K562 (cell line): ENCODE measurements around the gene MANBA. TPM values are rescaled to one million over a fixed set of nuclear protein-coding genes. Genes with fewer than 3 reads are reported as not detected.

Source experiments
- ATAC-seq: fragments of 200-7000 bp; cut with Tn5 transposase; 3 replicates; pipeline ENCODE4 v1.9.1; 2020; ENCODE audit warnings: moderate library complexity
- BruUV-seq: library from RNA; stranded (reverse); fragments of 400-500 nt; replicated peaks from 2 replicates; lab custom pipeline; 2021; lab: Mats Ljungman, UMichigan
- CTCF ChIA-PET: fragments of 300-600 bp; formaldehyde crosslinking; extraction: SDS; loops from one replicate; lab custom pipeline; 2021; ENCODE audit warnings: low intra/inter-chr PET ratio; lab: Yijun Ruan, JAX
- POLR2A ChIA-PET: fragments of 300-600, 350-650 bp; sonication (Branson Sonifier 250); formaldehyde crosslinking; extraction: SDS; loops from one replicate; lab custom pipeline; 2021; ENCODE audit warnings: antibody characterized with exemption, inconsistent platforms; lab: Yijun Ruan, JAX
- DNase-seq, 4 experiments: peaks; one replicate each; pipeline versions ENCODE4 v3.0.0 to v3.0.0-alpha.2; 2011 to 2018; ENCODE audit warnings: low spot score in 3 of 4, mixed read lengths in 3 of 4; ENCODE audit errors: extremely low read depth in 1 of 4
- FAIRE-seq: peaks from 2 replicates; lab custom pipeline; 2011; peaks lifted over from hg19 to GRCh38; lab: Jason Lieb, UNC
- H2AFZ ChIP-seq: 2 replicates; pipeline ENCODE4 v1.6.0; 2011; ENCODE audit warnings: low read depth, low read length, control low read depth, inconsistent platforms
- H3K27ac ChIP-seq: fragments of 200-600 bp; 3 replicates; pipeline ENCODE4 v1.8.0; 2011; ENCODE audit warnings: low read depth, mild to moderate bottlenecking, control low read depth, inconsistent platforms, low read length, moderate library complexity, mixed read lengths; ENCODE audit errors: extremely low read depth
- H3K27me3 ChIP-seq, 2 experiments: fragments of 300-600 bp in 1 of 2; 2 replicates in 1 of 2; 3 replicates in 1 of 2; pipeline versions ENCODE4 v1.6.0 to v1.8.0; 2011; ENCODE audit warnings: inconsistent platforms in 2 of 2, low read length in 2 of 2, mild to moderate bottlenecking in 1 of 2, mixed read lengths in 1 of 2, moderate library complexity in 1 of 2; ENCODE audit not compliant: control insufficient read depth in 2 of 2, insufficient read depth in 2 of 2
- H3K36me3 ChIP-seq: fragments of 300-600 bp; 3 replicates; pipeline ENCODE4 v1.8.0; 2011; ENCODE audit warnings: mild to moderate bottlenecking, low read length, inconsistent platforms; ENCODE audit not compliant: control insufficient read depth, insufficient read depth
- H3K4me1 ChIP-seq, 2 experiments: fragments of 200-600 bp in 1 of 2; replicated peaks in 1 of 2; 2 replicates in 1 of 2; 3 replicates in 1 of 2; pipeline versions ENCODE4 v1.5.1 to v1.8.0; 2011; ENCODE audit warnings: inconsistent platforms in 2 of 2, low read length in 2 of 2, mild to moderate bottlenecking in 1 of 2, mixed read lengths in 1 of 2, moderate library complexity in 1 of 2; ENCODE audit not compliant: control insufficient read depth in 2 of 2, insufficient read depth in 2 of 2
- H3K4me2 ChIP-seq: 2 replicates; pipeline ENCODE4 v1.6.1; 2011; ENCODE audit warnings: low read length, control low read depth, inconsistent platforms, mixed read lengths; ENCODE audit not compliant: insufficient read depth
- H3K4me3 ChIP-seq: fragments of 200-600 bp; sonication (generic), shearing (Covaris generic); 2 replicates; pipeline ENCODE4 v1.5.1; 2016; ENCODE audit warnings: control low read depth, inconsistent platforms
- H3K79me2 ChIP-seq: fragments of 200-600 bp; 3 replicates; pipeline ENCODE4 v1.8.0; 2011; ENCODE audit warnings: low read length, inconsistent platforms; ENCODE audit not compliant: control insufficient read depth, insufficient read depth
- H3K9ac ChIP-seq, 2 experiments: 2 replicates each; pipeline versions ENCODE4 v1.6.0 to v1.6.1; 2011; ENCODE audit warnings: low read depth in 2 of 2, low read length in 2 of 2, control low read depth in 1 of 2, inconsistent platforms in 1 of 2, mild to moderate bottlenecking in 1 of 2, mixed read lengths in 1 of 2; ENCODE audit not compliant: insufficient read depth in 1 of 2
- H3K9me1 ChIP-seq: one replicate; pipeline ENCODE4 v1.6.0; 2011; ENCODE audit warnings: inconsistent platforms, mild to moderate bottlenecking, low read length, moderate library complexity; ENCODE audit not compliant: control insufficient read depth, insufficient read depth
- H3K9me3 ChIP-seq: replicated peaks from 2 replicates; pipeline ENCODE4 v1.5.1; 2011; ENCODE audit warnings: low read depth, low read length, inconsistent platforms; ENCODE audit not compliant: control insufficient read depth, insufficient read depth
- H4K20me1 ChIP-seq: replicated peaks from 2 replicates; pipeline ENCODE4 v1.6.1; 2011; ENCODE audit warnings: low read length, inconsistent platforms, mixed read lengths; ENCODE audit not compliant: control insufficient read depth, insufficient read depth
- RAD21 ChIP-seq, 2 experiments: fragments of 250-450 bp in 1 of 2; fragments of 450-650 bp in 1 of 2; sonication (Bioruptor Pico) in 1 of 2; formaldehyde crosslinking in 1 of 2; IDR thresholded peaks in 1 of 2; conservative IDR thresholded peaks in 1 of 2; 2 replicates each; pipeline versions ENCODE4 v1.4.0 to v1.8.0; 2020 to 2022; ENCODE audit warnings: mild to moderate bottlenecking in 2 of 2, moderate library complexity in 1 of 2
- SMAD1 ChIP-seq: fragments of 150-350 bp; IDR thresholded peaks from 2 replicates; pipeline ENCODE4 v1.6.1; 2014; ENCODE audit warnings: low read length, low read depth; ENCODE audit not compliant: partially characterized antibody
- TEAD4 ChIP-seq, 2 experiments: sonication (generic) in 1 of 2; formaldehyde crosslinking in 1 of 2; IDR thresholded peaks; 2 replicates each; pipeline versions ENCODE4 v1.6.1 to v1.8.0; 2012 to 2022; ENCODE audit warnings: borderline replicate concordance in 1 of 2, inconsistent platforms in 1 of 2, low read length in 1 of 2, mild to moderate bottlenecking in 1 of 2, missing genetic modification reagents in 1 of 2
- WGBS: fragments of 100-300 bp; shearing (Covaris generic); methylation state at CpG from one replicate; pipeline ENCODE4 v1.1.6; 2016; ENCODE audit warnings: low coverage, mixed read lengths; ENCODE audit not compliant: insufficient coverage; ENCODE audit errors: missing lambda C conversion rate; 5-methylcytosine and 5-hydroxymethylcytosine counted together
- in situ Hi-C: fragments of 300-500 bp; cut with MboI; formaldehyde crosslinking; loops from 4 replicates; pipeline ENCODE4 v1.15.0; 2018; ENCODE audit warnings: inconsistent platforms, mixed read lengths
- intact Hi-C: fragments of 100-400 bp; cut with micrococcal nuclease; formaldehyde crosslinking; loops from 2 replicates; pipeline ENCODE4 v1.14.2; 2022
- polyA plus RNA-seq, 8 experiments: library from polyadenylated mRNA; depleted of rRNA in 4 of 8; stranded (reverse) in 5 of 8; unstranded in 3 of 8; fragments of >200 nt; fragmentation: Nextera tagmentation in 2 of 8; fragmentation: Illumina TruSeq in 1 of 8; extraction: Ambion mirVana in 2 of 8; extraction: Trizol in 1 of 8; gene quantifications; 2 replicates each; pipeline versions ENCODE4 v1.2.1 to v1.2.3, GENCODE V29; 2011 to 2014; ENCODE audit warnings: inconsistent platforms in 1 of 8, missing spikeins in 1 of 8
- total RNA-seq, 7 experiments: library from RNA; depleted of rRNA in 6 of 7; stranded (reverse); fragments of >200 nt in 6 of 7; fragmentation: Illumina TruSeq in 2 of 7; extraction: Trizol in 2 of 7; gene quantifications; 2 replicates each; pipeline versions ENCODE4 v1.2.1 to v1.2.3, GENCODE V29; 2011 to 2021; ENCODE audit warnings: low replicate concordance in 1 of 7
- TF ChIP-seq, protein P1 (sequence below): fragments of 450-650 bp; IDR thresholded peaks from 2 replicates; pipeline ENCODE4 v1.6.1; 2018; ENCODE audit warnings: mild to moderate bottlenecking, low read depth; ENCODE audit not compliant: partially characterized antibody
- TF ChIP-seq, protein P2 (sequence below): fragments of 450-650 bp; formaldehyde crosslinking; IDR thresholded peaks from 2 replicates; pipeline ENCODE4 v1.4.0; 2022; ENCODE audit warnings: mild to moderate bottlenecking, moderate library complexity
- TF ChIP-seq, protein P3 (sequence below): fragments of 250-450 bp; sonication (Bioruptor Pico); IDR thresholded peaks from 2 replicates; pipeline ENCODE4 v1.4.0; 2020; ENCODE audit warnings: borderline replicate concordance

The MANBA gene
- total and polyA plus RNA-seq, 9 of the 15 experiments (the other 6 are each of a cell fraction or from before 2014, with no cell fraction given): 1.8 to 12.9 (median 7.7) TPM

DNA sequence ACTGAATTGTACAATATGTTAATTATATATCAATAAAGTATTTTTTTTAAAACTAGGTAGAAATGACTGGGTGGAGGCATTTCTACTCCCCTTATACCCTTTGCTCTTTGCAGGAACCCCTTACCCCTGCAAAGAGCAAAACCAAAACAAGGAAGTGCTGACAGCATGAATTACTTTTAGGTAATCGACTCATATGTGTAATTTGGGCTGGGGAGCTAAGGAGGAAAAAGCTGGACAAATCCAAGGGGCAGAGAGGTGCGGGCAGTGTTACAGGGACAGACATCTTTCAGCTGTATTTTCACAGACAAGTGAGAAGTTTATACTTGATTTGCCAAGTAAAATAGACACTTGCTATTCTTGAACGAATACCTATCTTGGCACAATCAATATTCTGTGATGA lies 35.5 kb downstream of the MANBA start:
- BruUV-seq: no TSS peak
- H3K36me3 ChIP-seq: peaks cover 3% of the 10 kb centered on the region; the same call in 2 of the 3 replicates
- POLR2A ChIA-PET: no interaction called here
- no peaks in the 10 kb centered on the region for H3K9me1 ChIP-seq
- H3K79me2 ChIP-seq: no peaks in the 10 kb centered on the region
- CTCF ChIA-PET: no interaction called here
- FAIRE-seq (no peak), ATAC-seq (no peak), DNase-seq (no peak)
- H3K27ac ChIP-seq: no peak overlapping the region
- in situ Hi-C loops (no loop called here), intact Hi-C loops (no loop called here)
- H3K27me3 ChIP-seq: no peaks in the 10 kb centered on the region
- peaks cover 1 to 4% of the 10 kb centered on the region in 2 experiments; a peak in 3 of 5 replicates for H3K4me1 ChIP-seq
- no peak overlapping the region for H2AFZ ChIP-seq
- no peaks in the 10 kb centered on the region for H4K20me1 ChIP-seq
- no peak for TF ChIP-seq RAD21 (CRISPR knock-in tag; conservative IDR thresholded peaks at IDR 0.05 in 1 of 2, IDR thresholded peaks at IDR 0.05 in 1 of 2)
- TF ChIP-seq, protein P1, sequence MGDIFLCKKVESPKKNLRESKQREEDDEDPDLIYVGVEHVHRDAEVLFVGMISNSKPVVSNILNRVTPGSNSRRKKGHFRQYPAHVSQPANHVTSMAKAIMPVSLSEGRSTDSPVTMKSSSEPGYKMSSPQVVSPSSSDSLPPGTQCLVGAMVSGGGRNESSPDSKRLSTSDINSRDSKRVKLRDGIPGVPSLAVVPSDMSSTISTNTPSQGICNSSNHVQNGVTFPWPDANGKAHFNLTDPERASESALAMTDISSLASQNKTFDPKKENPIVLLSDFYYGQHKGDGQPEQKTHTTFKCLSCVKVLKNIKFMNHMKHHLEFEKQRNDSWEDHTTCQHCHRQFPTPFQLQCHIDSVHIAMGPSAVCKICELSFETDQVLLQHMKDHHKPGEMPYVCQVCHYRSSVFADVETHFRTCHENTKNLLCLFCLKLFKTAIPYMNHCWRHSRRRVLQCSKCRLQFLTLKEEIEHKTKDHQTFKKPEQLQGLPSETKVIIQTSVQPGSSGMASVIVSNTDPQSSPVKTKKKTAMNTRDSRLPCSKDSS: no peak
- no peak overlapping the region for H3K4me2 ChIP-seq
- WGBS: 47% methylated on average over 3 of the region's 3 CpGs
- no peak overlapping the region for H3K4me3 ChIP-seq
- no peak overlapping the region for H3K9ac ChIP-seq
- no peaks in the 10 kb centered on the region for H3K9me3 ChIP-seq

DNA sequence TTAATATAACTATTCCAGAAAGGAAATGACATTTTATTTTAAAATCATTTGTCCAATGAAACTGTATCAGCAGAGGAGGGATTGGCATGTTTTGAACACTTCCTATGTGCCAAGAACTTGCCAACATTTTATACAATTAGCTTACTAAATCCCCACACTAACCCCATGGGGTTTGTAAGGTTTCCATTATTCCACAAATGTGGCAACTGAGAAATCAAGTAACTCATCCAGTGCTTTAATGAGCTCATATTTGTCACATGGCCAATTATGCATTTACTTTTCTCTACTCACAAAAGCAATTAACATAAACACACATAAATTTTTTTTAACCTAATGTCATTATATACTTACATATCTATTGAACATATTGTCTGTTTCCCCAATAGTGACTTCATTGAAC lies 37.3 kb downstream of the MANBA start:
- no peak for FAIRE-seq
- H3K79me2 ChIP-seq: no peaks in the 10 kb centered on the region
- H3K4me1 ChIP-seq: no peaks in the 10 kb centered on the region
- DNase-seq: no peak
- intact Hi-C loops (no loop called here), in situ Hi-C loops (no loop called here)
- ATAC-seq: no peak
- no peak overlapping the region for H3K27ac ChIP-seq
- H3K27me3 ChIP-seq: no peaks in the 10 kb centered on the region
- H3K9ac ChIP-seq: no peak overlapping the region
- no TSS peak for BruUV-seq
- ChIA-PET POLR2A (interaction anchor here (0.6 kb wide), 1 partner anchor 19 kb away, joined by 3 read pairs; no protein-coding TSS in a partner anchor), CTCF (no interaction called here)
- H3K9me1 ChIP-seq: no peaks in the 10 kb centered on the region
- H4K20me1 ChIP-seq: no peaks in the 10 kb centered on the region
- H3K4me2 ChIP-seq: no peak overlapping the region
- peaks cover 6% of the 10 kb centered on the region for H3K36me3 ChIP-seq
- H2AFZ ChIP-seq: no peak overlapping the region
- no peaks in the 10 kb centered on the region for H3K9me3 ChIP-seq
- H3K4me3 ChIP-seq: no peak overlapping the region
- TF ChIP-seq, protein P2, sequence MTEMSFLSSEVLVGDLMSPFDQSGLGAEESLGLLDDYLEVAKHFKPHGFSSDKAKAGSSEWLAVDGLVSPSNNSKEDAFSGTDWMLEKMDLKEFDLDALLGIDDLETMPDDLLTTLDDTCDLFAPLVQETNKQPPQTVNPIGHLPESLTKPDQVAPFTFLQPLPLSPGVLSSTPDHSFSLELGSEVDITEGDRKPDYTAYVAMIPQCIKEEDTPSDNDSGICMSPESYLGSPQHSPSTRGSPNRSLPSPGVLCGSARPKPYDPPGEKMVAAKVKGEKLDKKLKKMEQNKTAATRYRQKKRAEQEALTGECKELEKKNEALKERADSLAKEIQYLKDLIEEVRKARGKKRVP (CRISPR knock-in tag): no peak
- TF ChIP-seq TEAD4 (IDR thresholded peaks at IDR 0.05; ENCODE audit: low read length): no peak
- TF ChIP-seq TEAD4 (CRISPR knock-in tag; IDR thresholded peaks at IDR 0.05; ENCODE audit: borderline replicate concordance): no peak
- TF ChIP-seq SMAD1: no peak
- TF ChIP-seq, protein P3, sequence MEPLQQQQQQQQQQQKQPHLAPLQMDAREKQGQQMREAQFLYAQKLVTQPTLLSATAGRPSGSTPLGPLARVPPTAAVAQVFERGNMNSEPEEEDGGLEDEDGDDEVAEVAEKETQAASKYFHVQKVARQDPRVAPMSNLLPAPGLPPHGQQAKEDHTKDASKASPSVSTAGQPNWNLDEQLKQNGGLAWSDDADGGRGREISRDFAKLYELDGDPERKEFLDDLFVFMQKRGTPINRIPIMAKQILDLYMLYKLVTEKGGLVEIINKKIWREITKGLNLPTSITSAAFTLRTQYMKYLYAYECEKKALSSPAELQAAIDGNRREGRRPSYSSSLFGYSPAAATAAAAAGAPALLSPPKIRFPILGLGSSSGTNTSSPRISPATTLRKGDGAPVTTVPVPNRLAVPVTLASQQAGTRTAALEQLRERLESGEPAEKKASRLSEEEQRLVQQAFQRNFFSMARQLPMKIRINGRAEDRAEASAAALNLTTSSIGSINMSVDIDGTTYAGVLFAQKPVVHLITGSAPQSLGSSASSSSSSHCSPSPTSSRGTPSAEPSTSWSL: no peak
